Hematopoietic multipotent progenitor cell treated with erythropoietin and hydrocortisone succinate and interleukin-3 and kit ligand, for 4 days (in vitro differentiated cells): ENCODE results near the gene AHNAK.
"Not testable (repeated sequence)": the region's sequence is repeated elsewhere in the genome, so short reads cannot be mapped to it uniquely, and the experiment has no call there.

Experiments
- DNase-seq: peaks from one replicate; pipeline ENCODE4 v3.0.0-alpha.2; 2015

The AHNAK gene

GRCh38 chr11:62573006-62573591 lies 26.5 kb upstream of the AHNAK start:
- DNase-seq, result peak; percentile 60

- no peak for DNase-seq
These were observed 25.8 kb upstream of the AHNAK start for GRCh38 chr11:62572431-62572830.

GRCh38 chr11:62571493-62571892 lies 24.9 kb upstream of the AHNAK start:
- not testable (repeated sequence) for DNase-seq

- not testable (repeated sequence) for DNase-seq
These were observed 24.3 kb upstream of the AHNAK start for GRCh38 chr11:62570903-62571302.

- DNase-seq, result no peak
These were observed 23.0 kb upstream of the AHNAK start for GRCh38 chr11:62569611-62570010.

- no peak for DNase-seq
These were observed 20.5 kb upstream of the AHNAK start for GRCh38 chr11:62567018-62567633.

- no peak for DNase-seq
These were observed 19.6 kb upstream of the AHNAK start for GRCh38 chr11:62566247-62566646.

- DNase-seq, result no peak
These were observed 18.6 kb upstream of the AHNAK start for GRCh38 chr11:62565100-62565802.

GRCh38 chr11:62561677-62562230 lies 15.1 kb upstream of the AHNAK start:
- not testable (repeated sequence) for DNase-seq

- DNase-seq, result peak; percentile 91
These were observed 14.0 kb upstream of the AHNAK start for GRCh38 chr11:62560566-62561103.

GRCh38 chr11:62559626-62560025 lies 13.0 kb upstream of the AHNAK start:
- DNase-seq, result not testable (repeated sequence)

GRCh38 chr11:62559204-62559603 lies 12.6 kb upstream of the AHNAK start:
- no peak for DNase-seq

- DNase-seq, result no peak
These were observed 12.1 kb upstream of the AHNAK start for GRCh38 chr11:62558669-62559068.

GRCh38 chr11:62556875-62557631 lies 10.4 kb upstream of the AHNAK start:
- peak; percentile 66 for DNase-seq

- peak; percentile 97 for DNase-seq
These were observed 9.7 kb upstream of the AHNAK start for GRCh38 chr11:62556108-62556874.

- peak; percentile 96 for DNase-seq
These were observed 9.0 kb upstream of the AHNAK start for GRCh38 chr11:62555464-62556107.

GRCh38 chr11:62554387-62555167 lies 8.0 kb upstream of the AHNAK start:
- DNase-seq, result no peak

- DNase-seq, result no peak
These were observed 7.3 kb upstream of the AHNAK start for GRCh38 chr11:62553839-62554361.

- DNase-seq, result peak; percentile 94
These were observed 6.7 kb upstream of the AHNAK start for GRCh38 chr11:62553080-62553838.
